HepG2 (cell line): ENCODE data around the gene MTTP. TPM values are rescaled to one million over a fixed set of nuclear protein-coding genes. Genes with fewer than 3 reads are reported as not detected.

Experiments
- ATAC-seq: fragments of 200-7000 bp; cut with Tn5 transposase; 3 replicates; pipeline ENCODE4 v1.9.1; 2020; ENCODE audit warnings: mild to moderate bottlenecking, moderate library complexity
- BruUV-seq: library from RNA; stranded (reverse); fragments of 400-500 nt; replicated peaks from 2 replicates; lab custom pipeline; 2021; lab: Mats Ljungman, UMichigan
- CTCF ChIA-PET: fragments of 300-600 bp; formaldehyde crosslinking; extraction: SDS; loops from one replicate; lab custom pipeline; 2021; ENCODE audit warnings: low total read pairs, inconsistent platforms, low intra/inter-chr PET ratio; lab: Yijun Ruan, JAX
- POLR2A ChIA-PET: fragments of 350-600 bp; sonication (Branson Sonifier 250); formaldehyde crosslinking; loops from one replicate; lab custom pipeline; 2020; ENCODE audit warnings: antibody characterized with exemption, inconsistent platforms; lab: Yijun Ruan, JAX
- DNase-seq: peaks from one replicate; pipeline ENCODE4 v3.0.0-alpha.2; 2015; ENCODE audit warnings: low spot score
- FAIRE-seq: peaks from 3 replicates; lab custom pipeline; 2011; peaks lifted over from hg19 to GRCh38; lab: Jason Lieb, UNC
- H2AFZ ChIP-seq: one replicate; pipeline ENCODE4 v1.6.1; 2011; ENCODE audit warnings: low read length, inconsistent platforms
- H3K27ac ChIP-seq: fragments of 300-600 bp; 3 replicates; pipeline ENCODE4 v1.8.0; 2011; ENCODE audit warnings: mixed run types, mild to moderate bottlenecking, mixed read lengths, low read length, inconsistent platforms; ENCODE audit not compliant: insufficient read depth; ENCODE audit errors: extremely low read length
- H3K27me3 ChIP-seq, 2 experiments: fragments of 200-600 bp in 1 of 2; 2 replicates in 1 of 2; 3 replicates in 1 of 2; pipeline versions ENCODE4 v1.6.0 to v1.8.0; 2011; ENCODE audit warnings: low read length in 2 of 2, mild to moderate bottlenecking in 2 of 2, moderate library complexity in 2 of 2, inconsistent platforms in 1 of 2; ENCODE audit not compliant: insufficient read depth in 2 of 2, control insufficient read depth in 1 of 2
- H3K36me3 ChIP-seq, 2 experiments: fragments of 200-600 bp in 1 of 2; replicated peaks in 1 of 2; 2 replicates in 1 of 2; 3 replicates in 1 of 2; pipeline versions ENCODE4 v1.5.1 to v1.8.0; 2011; ENCODE audit warnings: low read length in 2 of 2, inconsistent platforms in 1 of 2; ENCODE audit not compliant: insufficient read depth in 2 of 2, control insufficient read depth in 1 of 2
- H3K4me1 ChIP-seq: 2 replicates; pipeline ENCODE4 v1.5.1; 2012; ENCODE audit warnings: low read length, inconsistent platforms; ENCODE audit not compliant: insufficient read depth
- H3K4me2 ChIP-seq: 2 replicates; pipeline ENCODE4 v1.6.0; 2011; ENCODE audit warnings: low read depth, low read length, inconsistent platforms
- H3K4me3 ChIP-seq, 3 experiments: fragments of 200-600 bp in 1 of 3; sonication (generic), shearing (Covaris generic) in 1 of 3; replicated peaks in 1 of 3; 2 replicates each; pipeline ENCODE4 v1.5.1; 2011 to 2016; ENCODE audit warnings: low read length in 3 of 3, inconsistent platforms in 2 of 3, low read depth in 2 of 3, mild to moderate bottlenecking in 2 of 3, control low read depth in 1 of 3, mixed read lengths in 1 of 3; ENCODE audit not compliant: insufficient read depth in 1 of 3
- H3K79me2 ChIP-seq: one replicate; pipeline ENCODE4 v1.6.1; 2011; ENCODE audit warnings: low read length, inconsistent platforms; ENCODE audit not compliant: insufficient read depth
- H3K9ac ChIP-seq: 2 replicates; pipeline ENCODE4 v1.6.0; 2011; ENCODE audit warnings: mild to moderate bottlenecking, low read depth, low read length, inconsistent platforms; ENCODE audit not compliant: insufficient read depth
- H3K9me3 ChIP-seq: 2 replicates; pipeline ENCODE4 v1.5.1; 2012; ENCODE audit warnings: mild to moderate bottlenecking, low read length
- H4K20me1 ChIP-seq: 2 replicates; pipeline ENCODE4 v1.6.0; 2011; ENCODE audit warnings: inconsistent platforms, mild to moderate bottlenecking, low read length, moderate library complexity; ENCODE audit not compliant: insufficient read depth
- ARNT2 ChIP-seq: sonication (generic); formaldehyde crosslinking; IDR thresholded peaks from 2 replicates; pipeline ENCODE4 v1.8.0; 2022; ENCODE audit warnings: mild to moderate bottlenecking, low read depth, missing genetic modification reagents, moderate library complexity
- CENPT ChIP-seq: sonication (generic); formaldehyde crosslinking; IDR thresholded peaks from 2 replicates; pipeline ENCODE4 v1.8.0; 2022; ENCODE audit warnings: low read depth, mild to moderate bottlenecking, moderate library complexity, missing genetic modification reagents
- EHMT2 ChIP-seq: fragments of 200-600 bp; sonication (generic); IDR thresholded peaks from 2 replicates; pipeline ENCODE4 v1.7.0; 2017; ENCODE audit warnings: antibody characterized with exemption, low read depth, low read length, borderline replicate concordance
- KDM4B ChIP-seq: sonication (generic); formaldehyde crosslinking; IDR thresholded peaks from 2 replicates; pipeline ENCODE4 v1.4.0; 2020; ENCODE audit warnings: missing genetic modification reagents
- KDM6A ChIP-seq: IDR thresholded peaks from 2 replicates; pipeline ENCODE4 v1.6.1; 2016; ENCODE audit warnings: low read depth
- MAFF ChIP-seq: IDR thresholded peaks from 2 replicates; pipeline ENCODE4 v1.6.1; 2011; ENCODE audit warnings: low read depth, low read length, improper control_type of control experiment
- MTF1 ChIP-seq: sonication (generic); formaldehyde crosslinking; IDR thresholded peaks from 2 replicates; pipeline ENCODE4 v1.5.0; 2020; ENCODE audit warnings: missing genetic modification reagents
- NCOA2 ChIP-seq: sonication (generic); formaldehyde crosslinking; IDR thresholded peaks from 2 replicates; pipeline ENCODE4 v1.8.0; 2022; ENCODE audit warnings: inconsistent platforms
- NONO ChIP-seq, 2 experiments: fragments of 450-650 bp in 1 of 2; sonication (generic) in 1 of 2; formaldehyde crosslinking in 1 of 2; IDR thresholded peaks in 1 of 2; conservative IDR thresholded peaks in 1 of 2; 2 replicates each; pipeline versions ENCODE4 v1.6.1 to v1.8.0; 2017 to 2022; ENCODE audit warnings: mild to moderate bottlenecking in 1 of 2, missing genetic modification reagents in 1 of 2, moderate library complexity in 1 of 2
- TEAD2 ChIP-seq: sonication (generic); formaldehyde crosslinking; IDR thresholded peaks from 2 replicates; pipeline ENCODE4 v1.9.0; 2021; ENCODE audit warnings: missing genetic modification reagents
- WIZ ChIP-seq: sonication (generic); formaldehyde crosslinking; IDR thresholded peaks from 2 replicates; pipeline ENCODE4 v1.5.1; 2020; ENCODE audit warnings: mild to moderate bottlenecking, missing genetic modification reagents
- ZKSCAN1 ChIP-seq: fragments of 150-350 bp; IDR thresholded peaks from 2 replicates; pipeline ENCODE4 v1.6.1; 2014; ENCODE audit warnings: low read length
- ZNF253 ChIP-seq: sonication (generic); formaldehyde crosslinking; IDR thresholded peaks from 2 replicates; pipeline ENCODE4 v1.8.0; 2022; ENCODE audit warnings: mild to moderate bottlenecking, missing genetic modification reagents, borderline replicate concordance
- ZNF263 ChIP-seq: sonication (generic); formaldehyde crosslinking; IDR thresholded peaks from 2 replicates; pipeline ENCODE4 v1.4.0; 2020; ENCODE audit warnings: missing genetic modification reagents
- ZNF264 ChIP-seq: sonication (generic); formaldehyde crosslinking; IDR thresholded peaks from 2 replicates; pipeline ENCODE4 v1.4.0; 2020; ENCODE audit warnings: missing genetic modification reagents
- ZNF776 ChIP-seq: sonication (generic); formaldehyde crosslinking; IDR thresholded peaks from 2 replicates; pipeline ENCODE4 v1.4.0; 2020; ENCODE audit warnings: mild to moderate bottlenecking, missing genetic modification reagents
- ZNF839 ChIP-seq: sonication (generic); formaldehyde crosslinking; IDR thresholded peaks from 2 replicates; pipeline ENCODE4 v1.4.0; 2020; ENCODE audit warnings: missing genetic modification reagents, mild to moderate bottlenecking, borderline replicate concordance
- WGBS: methylation state at CpG from one replicate; pipeline ENCODE4 v1.1.6; 2017; ENCODE audit warnings: low lambda C conversion rate; 5-methylcytosine and 5-hydroxymethylcytosine counted together
- in situ Hi-C: cut with HindIII; loops from 2 replicates; pipeline ENCODE4 v1.10.0; 2017; ENCODE audit warnings: low pct_unique_long_range_greater_than_20kb; ENCODE audit not compliant: extremely low pct_ligation_motif_present
- intact Hi-C: fragments of 100-400 bp; cut with micrococcal nuclease; formaldehyde crosslinking; loops from one replicate; pipeline ENCODE4 v1.10.0; 2022; ENCODE audit not compliant: unreplicated experiment
- polyA plus RNA-seq, 8 experiments: library from polyadenylated mRNA; depleted of rRNA in 3 of 8; stranded (reverse) in 7 of 8; unstranded in 1 of 8; fragments of >200 nt; fragmentation: Illumina TruSeq in 4 of 8; extraction: Trizol in 4 of 8; gene quantifications; 2 replicates each; pipeline versions ENCODE4 v1.2.1 to v1.2.3, GENCODE V29; 2011 to 2016; ENCODE audit warnings: low read depth in 4 of 8, missing spikeins in 1 of 8, mixed read lengths in 1 of 8; ENCODE audit not compliant: insufficient read depth in 1 of 8
- total RNA-seq, 5 experiments: library from RNA; depleted of rRNA; stranded (reverse); fragments of >200 nt; fragmentation: Illumina TruSeq; extraction: Trizol; gene quantifications; 2 replicates each; pipeline ENCODE4 v1.2.3, GENCODE V29; 2016; ENCODE audit warnings: low read depth in 1 of 5
- TF ChIP-seq, protein P1 (sequence below): sonication (generic); formaldehyde crosslinking; IDR thresholded peaks from 2 replicates; pipeline ENCODE4 v1.5.1; 2020; ENCODE audit warnings: mild to moderate bottlenecking, missing genetic modification reagents, moderate library complexity
- TF ChIP-seq, protein P2 (sequence below): IDR thresholded peaks from 2 replicates; pipeline ENCODE4 v1.6.1; 2012; ENCODE audit warnings: low read depth, low read length, improper control_type of control experiment
- TF ChIP-seq, protein P3 (sequence below): sonication (generic); formaldehyde crosslinking; IDR thresholded peaks from 2 replicates; pipeline ENCODE4; 2020; ENCODE audit warnings: missing genetic modification reagents, mild to moderate bottlenecking, borderline replicate concordance

MTTP gene
- total and polyA plus RNA-seq, 2 of the 13 experiments (the other 11 are each of a cell fraction or from before 2014, with no cell fraction given): 84.7 to 102 TPM

DNA sequence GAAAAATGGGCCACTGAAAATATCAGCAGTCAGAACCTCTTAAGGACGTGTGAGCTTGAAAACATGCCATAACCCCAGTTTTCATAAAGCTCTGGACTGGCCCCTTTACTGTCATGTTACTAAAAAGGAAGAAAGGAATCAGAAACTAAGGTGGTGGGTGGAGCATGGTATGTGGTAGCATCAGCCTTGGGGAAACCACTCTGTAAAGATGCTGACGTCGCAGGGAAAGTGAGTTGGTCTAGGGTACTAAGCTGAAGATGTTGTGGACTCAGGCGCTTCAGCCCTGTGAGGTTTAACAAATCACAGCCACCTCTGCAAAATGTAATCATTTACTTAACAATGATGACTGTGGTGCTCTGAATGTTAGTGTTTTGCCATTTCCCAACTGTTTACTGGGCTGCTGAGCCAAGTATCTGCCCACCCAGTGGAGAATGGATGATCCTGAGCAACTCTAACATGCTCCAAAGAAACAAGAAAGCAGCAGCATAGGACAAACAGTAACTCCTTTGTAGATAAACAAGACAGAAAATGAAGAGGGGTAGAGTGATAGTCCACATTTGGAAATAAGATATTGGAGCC, 49.6 kb downstream of the MTTP start (continued):
- no peak for TF ChIP-seq MTF1
- no peak for TF ChIP-seq ARNT2
- TF ChIP-seq, protein P1, sequence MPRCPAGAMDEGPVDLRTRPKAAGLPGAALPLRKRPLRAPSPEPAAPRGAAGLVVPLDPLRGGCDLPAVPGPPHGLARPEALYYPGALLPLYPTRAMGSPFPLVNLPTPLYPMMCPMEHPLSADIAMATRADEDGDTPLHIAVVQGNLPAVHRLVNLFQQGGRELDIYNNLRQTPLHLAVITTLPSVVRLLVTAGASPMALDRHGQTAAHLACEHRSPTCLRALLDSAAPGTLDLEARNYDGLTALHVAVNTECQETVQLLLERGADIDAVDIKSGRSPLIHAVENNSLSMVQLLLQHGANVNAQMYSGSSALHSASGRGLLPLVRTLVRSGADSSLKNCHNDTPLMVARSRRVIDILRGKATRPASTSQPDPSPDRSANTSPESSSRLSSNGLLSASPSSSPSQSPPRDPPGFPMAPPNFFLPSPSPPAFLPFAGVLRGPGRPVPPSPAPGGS (CRISPR knock-in tag): no peak
- TF ChIP-seq, protein P2, sequence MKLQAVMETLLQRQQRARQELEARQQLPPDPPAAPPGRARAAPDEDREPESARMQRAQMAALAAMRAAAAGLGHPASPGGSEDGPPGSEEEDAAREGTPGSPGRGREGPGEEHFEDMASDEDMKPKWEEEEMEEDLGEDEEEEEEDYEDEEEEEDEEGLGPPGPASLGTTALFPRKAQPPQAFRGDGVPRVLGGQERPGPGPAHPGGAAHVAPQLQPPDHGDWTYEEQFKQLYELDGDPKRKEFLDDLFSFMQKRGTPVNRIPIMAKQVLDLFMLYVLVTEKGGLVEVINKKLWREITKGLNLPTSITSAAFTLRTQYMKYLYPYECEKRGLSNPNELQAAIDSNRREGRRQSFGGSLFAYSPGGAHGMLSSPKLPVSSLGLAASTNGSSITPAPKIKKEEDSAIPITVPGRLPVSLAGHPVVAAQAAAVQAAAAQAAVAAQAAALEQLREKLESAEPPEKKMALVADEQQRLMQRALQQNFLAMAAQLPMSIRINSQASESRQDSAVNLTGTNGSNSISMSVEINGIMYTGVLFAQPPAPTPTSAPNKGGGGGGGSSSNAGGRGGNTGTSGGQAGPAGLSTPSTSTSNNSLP: no peak
- TF ChIP-seq ZNF263 (CRISPR knock-in tag): no peak
- TF ChIP-seq TEAD2 (CRISPR knock-in tag): no peak
- no peak for TF ChIP-seq CENPT
- no peak for TF ChIP-seq KDM6A (CRISPR knock-in tag)
- TF ChIP-seq MAFF: no peak
- no peak for TF ChIP-seq ZNF253 (CRISPR knock-in tag)

DNA sequence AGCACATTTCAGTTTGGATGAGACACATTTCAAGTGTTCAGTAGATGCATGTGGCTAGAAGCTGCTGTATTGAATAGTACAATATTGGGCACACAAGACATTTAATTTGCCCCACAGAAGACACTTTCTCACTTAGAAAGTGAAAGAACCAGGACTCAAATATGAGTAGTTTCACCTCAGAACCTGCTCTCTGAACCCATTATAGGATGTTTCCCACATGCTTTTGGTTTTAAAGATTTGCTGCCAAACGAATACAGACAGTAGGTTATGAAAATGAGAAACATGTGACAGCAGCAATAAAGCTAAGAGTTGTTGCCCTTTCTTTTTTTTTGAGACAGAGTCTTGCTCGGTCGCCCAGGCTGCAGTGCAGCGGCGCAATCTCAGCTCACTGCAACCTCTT, 50.7 kb downstream of the MTTP start:
- FAIRE-seq (no peak), DNase-seq (no peak), ATAC-seq (no peak)
- H4K20me1 ChIP-seq: no peaks in the 10 kb centered on the region
- H3K4me1 ChIP-seq: no peaks in the 10 kb centered on the region
- H3K79me2 ChIP-seq: no peaks in the 10 kb centered on the region
- CTCF ChIA-PET: no interaction called here
- H3K36me3 ChIP-seq: peaks cover 5 to 25% of the 10 kb centered on the region in 2 experiments; a peak in 4 of 5 replicates
- in situ Hi-C loops: no loop called here
- no peak overlapping the region for H2AFZ ChIP-seq
- intact Hi-C loops: no loop called here
- POLR2A ChIA-PET: no interaction called here
- no peaks in the 10 kb centered on the region; a peak in 1 of 5 replicates for H3K27me3 ChIP-seq
- H3K4me2 ChIP-seq: no peak overlapping the region
- H3K4me3 ChIP-seq: no peak overlapping the region
- WGBS: 95% methylated on average over 5 of the region's 5 CpGs
- no peak overlapping the region for H3K27ac ChIP-seq
- no peaks in the 10 kb centered on the region for H3K9me3 ChIP-seq
- no TSS peak for BruUV-seq
- H3K9ac ChIP-seq: no peak overlapping the region
- TF ChIP-seq ZNF776 (no peak), EHMT2 (no peak), KDM4B (CRISPR knock-in tag) (no peak), WIZ (CRISPR knock-in tag) (no peak), ZKSCAN1 (no peak), NONO (IDR thresholded peaks at IDR 0.05) (no peak), NONO (CRISPR knock-in tag; conservative IDR thresholded peaks at IDR 0.05) (no peak), ZNF264 (CRISPR knock-in tag) (no peak), NCOA2 (CRISPR knock-in tag) (no peak), ZNF839 (no peak)
- TF ChIP-seq, protein P3, sequence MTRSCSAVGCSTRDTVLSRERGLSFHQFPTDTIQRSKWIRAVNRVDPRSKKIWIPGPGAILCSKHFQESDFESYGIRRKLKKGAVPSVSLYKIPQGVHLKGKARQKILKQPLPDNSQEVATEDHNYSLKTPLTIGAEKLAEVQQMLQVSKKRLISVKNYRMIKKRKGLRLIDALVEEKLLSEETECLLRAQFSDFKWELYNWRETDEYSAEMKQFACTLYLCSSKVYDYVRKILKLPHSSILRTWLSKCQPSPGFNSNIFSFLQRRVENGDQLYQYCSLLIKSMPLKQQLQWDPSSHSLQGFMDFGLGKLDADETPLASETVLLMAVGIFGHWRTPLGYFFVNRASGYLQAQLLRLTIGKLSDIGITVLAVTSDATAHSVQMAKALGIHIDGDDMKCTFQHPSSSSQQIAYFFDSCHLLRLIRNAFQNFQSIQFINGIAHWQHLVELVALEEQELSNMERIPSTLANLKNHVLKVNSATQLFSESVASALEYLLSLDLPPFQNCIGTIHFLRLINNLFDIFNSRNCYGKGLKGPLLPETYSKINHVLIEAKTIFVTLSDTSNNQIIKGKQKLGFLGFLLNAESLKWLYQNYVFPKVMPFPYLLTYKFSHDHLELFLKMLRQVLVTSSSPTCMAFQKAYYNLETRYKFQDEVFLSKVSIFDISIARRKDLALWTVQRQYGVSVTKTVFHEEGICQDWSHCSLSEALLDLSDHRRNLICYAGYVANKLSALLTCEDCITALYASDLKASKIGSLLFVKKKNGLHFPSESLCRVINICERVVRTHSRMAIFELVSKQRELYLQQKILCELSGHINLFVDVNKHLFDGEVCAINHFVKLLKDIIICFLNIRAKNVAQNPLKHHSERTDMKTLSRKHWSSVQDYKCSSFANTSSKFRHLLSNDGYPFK (CRISPR knock-in tag): no peak
